Measurements from ENCODE around the gene DLG2.

GRCh38 chr11:84806354-84806753, 820.8 kb downstream of the DLG2 start:
- TF ChIP-seq MAX (IDR thresholded peaks at IDR 0.05) (no peak), SIX5 (IDR thresholded peaks at IDR 0.05; ENCODE audit: low read depth, low read length) (no peak), SRF (IDR thresholded peaks at IDR 0.05; ENCODE audit: low read depth, low read length) (no peak)
